PC-9 (cell line): Measurements from ENCODE around the gene C11orf42. TPM values are rescaled to one million over a fixed set of nuclear protein-coding genes. Genes with fewer than 3 reads are reported as not detected.

ENCODE experiments used
- BruUV-seq: library from RNA; stranded (reverse); fragments of 400-500 nt; replicated peaks from 2 replicates; lab custom pipeline; 2021; lab: Mats Ljungman, UMichigan
- CTCF ChIA-PET: fragments of 300-600 bp; sonication (Branson Sonifier 250); formaldehyde crosslinking; loops from one replicate; lab custom pipeline; 2022; ENCODE audit warnings: antibody characterized with exemption; lab: Charles Lee
- POLR2A ChIA-PET: fragments of 300-600 bp; sonication (Branson Sonifier 250); formaldehyde crosslinking; loops from one replicate; lab custom pipeline; 2022; ENCODE audit warnings: antibody characterized with exemption; ENCODE audit not compliant: unreplicated experiment; lab: Charles Lee
- DNase-seq, 2 experiments: peaks; one replicate each; pipeline versions ENCODE4 v3.0.0 to v3.0.0-alpha.2; 2015 to 2022; ENCODE audit warnings: mixed read lengths in 1 of 2
- H2AFZ ChIP-seq: fragments of 200-600 bp; sonication (generic); 2 replicates; pipeline ENCODE4 v1.8.1; 2017; ENCODE audit warnings: antibody characterized with exemption
- H3F3A ChIP-seq: fragments of 200-600 bp; sonication (generic); 2 replicates; pipeline ENCODE4 v1.8.1; 2017; ENCODE audit warnings: antibody characterized with exemption, mild to moderate bottlenecking, low read depth; ENCODE audit not compliant: insufficient read depth
- H3K27ac ChIP-seq: fragments of 200-600 bp; sonication (generic); 2 replicates; pipeline ENCODE4 v1.6.1; 2016; ENCODE audit warnings: mixed run types
- H3K27me3 ChIP-seq: fragments of 200-600 bp; sonication (generic); 2 replicates; pipeline ENCODE4 v1.6.1; 2016; ENCODE audit warnings: low read depth, mixed run types; ENCODE audit not compliant: insufficient read depth
- H3K36me3 ChIP-seq: fragments of 200-600 bp; sonication (generic); 2 replicates; pipeline ENCODE4 v1.6.1; 2016; ENCODE audit warnings: low read depth, mixed run types
- H3K4me1 ChIP-seq: fragments of 200-600 bp; sonication (generic); replicated peaks from 2 replicates; pipeline ENCODE4 v1.6.1; 2016; ENCODE audit warnings: mixed run types; ENCODE audit not compliant: insufficient read depth
- H3K4me2 ChIP-seq: fragments of 200-600 bp; sonication (generic); 2 replicates; pipeline ENCODE4 v1.6.1; 2017; ENCODE audit warnings: mixed run types
- H3K4me3 ChIP-seq: fragments of 200-600 bp; sonication (generic); 2 replicates; pipeline ENCODE4 v1.6.1; 2016; ENCODE audit warnings: mixed run types
- H3K79me2 ChIP-seq: fragments of 200-600 bp; sonication (generic); 2 replicates; pipeline ENCODE4 v1.6.1; 2017; ENCODE audit warnings: low read depth, mixed run types
- H3K9me2 ChIP-seq: fragments of 200-600 bp; sonication (generic); 2 replicates; pipeline ENCODE4 v1.8.1; 2017; ENCODE audit warnings: mild to moderate bottlenecking; ENCODE audit not compliant: insufficient read depth
- H3K9me3 ChIP-seq: fragments of 200-600 bp; sonication (generic); 2 replicates; pipeline ENCODE4 v1.8.1; 2016; ENCODE audit warnings: low read depth; ENCODE audit not compliant: insufficient read depth
- H4K20me1 ChIP-seq: fragments of 200-600 bp; sonication (generic); 2 replicates; pipeline ENCODE4 v1.8.1; 2017; ENCODE audit not compliant: insufficient read depth
- EZH2 ChIP-seq: fragments of 200-600 bp; sonication (generic); IDR thresholded peaks from 2 replicates; pipeline ENCODE4 v1.8.0; 2017; ENCODE audit warnings: antibody characterized with exemption, low read depth
- intact Hi-C: fragments of 100-400 bp; cut with micrococcal nuclease; formaldehyde crosslinking; loops from one replicate; pipeline ENCODE4 v1.10.0; 2022; ENCODE audit not compliant: unreplicated experiment
- total RNA-seq: library from RNA; stranded (reverse); gene quantifications from 2 replicates; pipeline ENCODE4 v1.2.3, GENCODE V29; 2021
- TF ChIP-seq, protein P1 (sequence below): fragments of 200-600 bp; sonication (generic); conservative IDR thresholded peaks from 2 replicates; pipeline ENCODE4 v1.6.1; 2017; ENCODE audit warnings: mixed run types, antibody characterized with exemption, mild to moderate bottlenecking, moderate library complexity

Gene C11orf42
- total RNA-seq, 1 experiment from 2014 or later: not detected

DNA sequence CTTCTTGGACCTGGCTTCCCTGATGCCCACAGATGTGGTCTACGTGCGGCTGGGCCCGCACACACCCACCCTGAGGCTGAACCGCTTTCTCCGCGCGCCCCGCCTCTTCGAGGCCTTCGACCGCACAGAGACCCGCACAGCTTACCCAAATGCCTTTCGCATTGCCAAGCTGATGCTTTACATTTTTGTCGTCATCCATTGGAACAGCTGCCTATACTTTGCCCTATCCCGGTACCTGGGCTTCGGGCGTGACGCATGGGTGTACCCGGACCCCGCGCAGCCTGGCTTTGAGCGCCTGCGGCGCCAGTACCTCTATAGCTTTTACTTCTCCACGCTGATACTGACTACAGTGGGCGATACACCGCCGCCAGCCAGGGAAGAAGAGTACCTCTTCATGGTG lies 34.8 kb downstream of the C11orf42 start:
- H4K20me1 ChIP-seq: no peaks in the 10 kb centered on the region
- no peak for TF ChIP-seq EZH2
- TF ChIP-seq, protein P1, sequence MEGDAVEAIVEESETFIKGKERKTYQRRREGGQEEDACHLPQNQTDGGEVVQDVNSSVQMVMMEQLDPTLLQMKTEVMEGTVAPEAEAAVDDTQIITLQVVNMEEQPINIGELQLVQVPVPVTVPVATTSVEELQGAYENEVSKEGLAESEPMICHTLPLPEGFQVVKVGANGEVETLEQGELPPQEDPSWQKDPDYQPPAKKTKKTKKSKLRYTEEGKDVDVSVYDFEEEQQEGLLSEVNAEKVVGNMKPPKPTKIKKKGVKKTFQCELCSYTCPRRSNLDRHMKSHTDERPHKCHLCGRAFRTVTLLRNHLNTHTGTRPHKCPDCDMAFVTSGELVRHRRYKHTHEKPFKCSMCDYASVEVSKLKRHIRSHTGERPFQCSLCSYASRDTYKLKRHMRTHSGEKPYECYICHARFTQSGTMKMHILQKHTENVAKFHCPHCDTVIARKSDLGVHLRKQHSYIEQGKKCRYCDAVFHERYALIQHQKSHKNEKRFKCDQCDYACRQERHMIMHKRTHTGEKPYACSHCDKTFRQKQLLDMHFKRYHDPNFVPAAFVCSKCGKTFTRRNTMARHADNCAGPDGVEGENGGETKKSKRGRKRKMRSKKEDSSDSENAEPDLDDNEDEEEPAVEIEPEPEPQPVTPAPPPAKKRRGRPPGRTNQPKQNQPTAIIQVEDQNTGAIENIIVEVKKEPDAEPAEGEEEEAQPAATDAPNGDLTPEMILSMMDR: no peak
- peaks cover 5% of the 10 kb centered on the region; the same call in 1 of the 2 replicates for H3F3A ChIP-seq
- H3K4me2 ChIP-seq: no peak overlapping the region
- intact Hi-C loops: no loop called here
- H2AFZ ChIP-seq: no peak overlapping the region
- BruUV-seq: no TSS peak
- H3K27me3 ChIP-seq: no peaks in the 10 kb centered on the region
- no peaks in the 10 kb centered on the region for H3K9me2 ChIP-seq
- ChIA-PET CTCF (no interaction called here), POLR2A (no interaction called here)
- no peaks in the 10 kb centered on the region for H3K79me2 ChIP-seq
- DNase-seq: no peak
- no peaks in the 10 kb centered on the region for H3K36me3 ChIP-seq
- no peak overlapping the region for H3K4me3 ChIP-seq
- no peak overlapping the region for H3K27ac ChIP-seq
- no peaks in the 10 kb centered on the region for H3K4me1 ChIP-seq
- H3K9me3 ChIP-seq: no peaks in the 10 kb centered on the region

DNA sequence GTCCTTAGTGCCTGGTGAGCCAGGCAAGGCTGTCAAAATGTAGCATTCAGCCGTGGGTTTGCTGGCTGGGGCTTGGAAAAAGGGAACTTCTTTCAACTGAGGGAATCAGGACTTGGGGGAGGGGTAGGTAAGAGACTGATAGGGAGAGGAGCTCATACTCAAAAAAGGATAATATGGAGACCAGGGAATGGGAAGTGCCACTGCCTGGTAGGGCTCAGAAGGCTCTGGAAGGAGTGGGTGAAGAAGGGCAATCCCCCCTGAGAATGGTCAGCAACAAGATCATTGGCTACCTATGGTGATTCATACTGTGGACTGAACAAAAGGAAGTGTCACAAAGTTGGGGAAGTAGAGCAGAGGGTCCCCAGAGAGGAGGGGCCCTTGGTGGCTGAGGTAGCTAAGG lies 35.4 kb downstream of the C11orf42 start:
- Histone ChIP-seq H3K79me2 (no peaks in the 10 kb centered on the region), H3F3A (no peaks in the 10 kb centered on the region), H4K20me1 (no peaks in the 10 kb centered on the region), H3K9me2 (no peaks in the 10 kb centered on the region), H3K4me2 (no peak overlapping the region), H3K4me3 (no peak overlapping the region), H3K36me3 (no peaks in the 10 kb centered on the region), H3K27ac (no peak overlapping the region), H3K9me3 (no peaks in the 10 kb centered on the region), H3K27me3 (no peaks in the 10 kb centered on the region), H2AFZ (no peak overlapping the region), H3K4me1 (no peaks in the 10 kb centered on the region)
- POLR2A ChIA-PET: no interaction called here
- BruUV-seq: no TSS peak
- TF ChIP-seq, protein P1: no peak
- TF ChIP-seq EZH2: no peak
- DNase-seq: no peak
- intact Hi-C loops: no loop called here
- CTCF ChIA-PET: no interaction called here

DNA sequence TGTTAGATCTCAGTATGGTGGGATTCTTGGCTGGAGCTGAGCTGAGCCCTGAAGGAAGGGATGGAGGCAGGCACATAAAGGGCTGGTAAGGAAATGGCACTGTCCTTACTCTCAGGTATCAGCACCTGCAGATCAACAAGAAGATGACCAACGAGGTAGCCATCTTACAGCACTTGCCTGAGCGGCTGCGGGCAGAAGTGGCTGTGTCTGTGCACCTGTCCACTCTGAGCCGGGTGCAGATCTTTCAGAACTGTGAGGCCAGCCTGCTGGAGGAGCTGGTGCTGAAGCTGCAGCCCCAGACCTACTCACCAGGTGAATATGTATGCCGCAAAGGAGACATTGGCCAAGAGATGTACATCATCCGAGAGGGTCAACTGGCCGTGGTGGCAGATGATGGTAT lies 36.0 kb downstream of the C11orf42 start:
- no peaks in the 10 kb centered on the region for H3K4me1 ChIP-seq
- no peak overlapping the region for H3K4me2 ChIP-seq
- H3F3A ChIP-seq: no peaks in the 10 kb centered on the region
- ChIA-PET POLR2A (no interaction called here), CTCF (no interaction called here)
- H3K9me2 ChIP-seq: no peaks in the 10 kb centered on the region
- no peaks in the 10 kb centered on the region for H3K79me2 ChIP-seq
- no peaks in the 10 kb centered on the region for H4K20me1 ChIP-seq
- H3K9me3 ChIP-seq: no peaks in the 10 kb centered on the region
- no peaks in the 10 kb centered on the region for H3K36me3 ChIP-seq
- no peak for DNase-seq
- no peak for TF ChIP-seq EZH2
- TF ChIP-seq, protein P1: no peak
- BruUV-seq: no TSS peak
- H3K4me3 ChIP-seq: no peak overlapping the region
- no peak overlapping the region for H2AFZ ChIP-seq
- H3K27ac ChIP-seq: no peak overlapping the region
- H3K27me3 ChIP-seq: no peaks in the 10 kb centered on the region
- intact Hi-C loops: no loop called here
